Common myeloid progenitor, CD34-positive (primary cell): Measurements from ENCODE around the gene SRL.

Experiments used
- CTCF ChIA-PET: fragments of 350-600 bp; sonication (Branson Sonifier 250); formaldehyde crosslinking; loops from one replicate; lab custom pipeline; 2021; ENCODE audit warnings: antibody characterized with exemption; lab: Charles Lee
- POLR2A ChIA-PET: fragments of 350-600 bp; sonication (Branson Sonifier 250); formaldehyde crosslinking; loops from one replicate; lab custom pipeline; 2021; ENCODE audit warnings: antibody characterized with exemption; lab: Charles Lee
- DNase-seq, 3 donors: peaks; one replicate each; pipeline versions ENCODE4 v3.0.0 to v3.0.0-alpha.2; 2013
- H3K27ac ChIP-seq, 2 experiments: 1 replicate in 1 of 2; 2 replicates in 1 of 2; pipeline ENCODE4 v1.7.0; 2013; ENCODE audit warnings: inconsistent platforms in 2 of 2, low read length in 2 of 2, mild to moderate bottlenecking in 2 of 2, low read depth in 1 of 2, moderate library complexity in 1 of 2; ENCODE audit not compliant: severe bottlenecking in 2 of 2, insufficient read depth in 1 of 2, poor library complexity in 1 of 2
- H3K27me3 ChIP-seq, 5 experiments: replicated peaks in 2 of 5; 1 replicate in 3 of 5; 2 replicates in 2 of 5; pipeline versions ENCODE4 v1.6.1 to v1.7.0; 2013; ENCODE audit warnings: low read length in 4 of 5, mild to moderate bottlenecking in 2 of 5, moderate library complexity in 2 of 5, inconsistent platforms in 1 of 5; ENCODE audit not compliant: insufficient read depth in 5 of 5, control insufficient read depth in 4 of 5
- H3K36me3 ChIP-seq, 4 experiments: 1 replicate in 2 of 4; 2 replicates in 2 of 4; pipeline versions ENCODE4 v1.6.1 to v1.7.0; 2013; ENCODE audit warnings: low read length in 3 of 4, control low read depth in 1 of 4, mild to moderate bottlenecking in 1 of 4; ENCODE audit not compliant: control insufficient read depth in 4 of 4, insufficient read depth in 4 of 4
- H3K4me1 ChIP-seq, 4 experiments: 1 replicate in 3 of 4; 2 replicates in 1 of 4; pipeline versions ENCODE4 v1.6.1 to v1.7.1; 2013; ENCODE audit warnings: low read length in 3 of 4, mild to moderate bottlenecking in 3 of 4, control low read depth in 1 of 4, inconsistent platforms in 1 of 4, moderate library complexity in 1 of 4; ENCODE audit not compliant: control insufficient read depth in 4 of 4, insufficient read depth in 4 of 4; ENCODE audit errors: control extremely low read depth in 1 of 4
- H3K4me3 ChIP-seq, 7 experiments: 1 replicate in 4 of 7; 2 replicates in 3 of 7; pipeline versions ENCODE4 v1.5.1 to v1.7.0; 2013; ENCODE audit warnings: mild to moderate bottlenecking in 7 of 7, low read length in 6 of 7, moderate library complexity in 6 of 7, inconsistent platforms in 2 of 7, low read depth in 2 of 7, control low read depth in 1 of 7; ENCODE audit not compliant: insufficient read depth in 4 of 7, control insufficient read depth in 1 of 7; ENCODE audit errors: extremely low read depth in 1 of 7
- H3K9me3 ChIP-seq, 5 experiments: 1 replicate in 4 of 5; 2 replicates in 1 of 5; pipeline versions ENCODE4 v1.6.1 to v1.7.1; 2013; ENCODE audit warnings: low read length in 4 of 5, mild to moderate bottlenecking in 2 of 5, inconsistent platforms in 1 of 5, low read depth in 1 of 5, moderate library complexity in 1 of 5; ENCODE audit not compliant: control insufficient read depth in 4 of 5, insufficient read depth in 2 of 5; ENCODE audit errors: control extremely low read depth in 1 of 5
- WGBS: methylation state at CpG from one replicate; pipeline ENCODE4 v1.1.5; 2013; ENCODE audit not compliant: insufficient coverage; 5-methylcytosine and 5-hydroxymethylcytosine counted together

SRL gene

DNA sequence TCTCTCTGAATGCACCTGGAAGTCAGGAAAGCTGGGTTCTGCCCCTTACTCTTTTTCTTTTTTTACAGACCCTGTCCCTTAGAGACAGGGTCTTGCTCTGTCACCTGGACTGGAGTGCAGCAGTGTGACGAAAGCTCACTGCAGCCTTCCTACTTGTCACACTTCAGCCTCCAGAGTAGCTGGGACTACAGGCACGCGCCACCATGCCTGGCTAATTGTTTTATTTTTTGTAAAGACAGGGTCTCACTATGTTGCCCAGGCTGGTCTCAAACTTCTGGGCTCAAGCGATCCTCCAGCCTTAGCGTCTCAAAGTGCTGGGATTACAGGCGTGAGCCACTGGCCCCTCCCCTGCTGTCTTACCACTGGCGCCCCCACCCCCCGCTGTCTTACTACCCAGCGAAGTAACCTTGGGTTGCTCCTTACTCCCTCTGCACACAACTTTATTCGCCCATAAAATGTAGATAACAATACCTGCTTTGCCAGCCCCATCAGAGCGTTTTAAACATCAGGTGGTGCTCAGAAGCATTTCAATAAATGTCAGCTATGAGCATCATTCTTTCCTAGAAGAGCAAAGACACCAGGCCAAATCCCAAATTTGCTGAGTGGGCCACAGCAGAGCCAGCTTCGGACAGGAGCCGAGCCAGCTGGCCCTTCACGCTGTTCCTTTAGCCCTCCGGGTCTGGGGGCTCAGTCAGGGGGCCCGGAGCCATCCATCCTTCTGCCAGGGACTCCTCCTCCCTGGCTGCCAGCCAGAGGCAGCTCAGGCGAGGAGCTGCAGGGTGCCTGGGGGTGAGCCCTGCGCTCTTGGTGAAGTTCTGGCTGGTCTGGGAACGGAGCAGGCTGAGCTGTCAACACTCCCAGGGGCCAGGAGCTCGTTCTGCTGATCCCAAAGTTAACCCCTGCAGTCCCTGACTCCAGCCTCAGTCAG is 24.4 kb downstream of the SRL start:
- ChIA-PET POLR2A (interaction anchor here (0.6 kb wide), 1 partner anchor 13 kb away, joined by 3 read pairs; no protein-coding TSS in a partner anchor), CTCF (interaction anchor here (0.8 to 2.5 kb wide), 5 partner anchors 13 to 53 kb away, joined by 3 to 8 read pairs (median 5); no protein-coding TSS in a partner anchor)
- DNase-seq, result no peak
- H3K27ac ChIP-seq, result no peak overlapping the region
- no peaks in the 10 kb centered on the region for H3K9me3 ChIP-seq
- H3K4me1 ChIP-seq, result no peaks in the 10 kb centered on the region
- no peaks in the 10 kb centered on the region for H3K36me3 ChIP-seq
- H3K4me3 ChIP-seq, result no peak overlapping the region
- WGBS, result 89% methylated on average over 20 of the region's 20 CpGs
- H3K27me3 ChIP-seq, result peaks cover 0 to 3% (median 0%) of the 10 kb centered on the region in 5 experiments

DNA sequence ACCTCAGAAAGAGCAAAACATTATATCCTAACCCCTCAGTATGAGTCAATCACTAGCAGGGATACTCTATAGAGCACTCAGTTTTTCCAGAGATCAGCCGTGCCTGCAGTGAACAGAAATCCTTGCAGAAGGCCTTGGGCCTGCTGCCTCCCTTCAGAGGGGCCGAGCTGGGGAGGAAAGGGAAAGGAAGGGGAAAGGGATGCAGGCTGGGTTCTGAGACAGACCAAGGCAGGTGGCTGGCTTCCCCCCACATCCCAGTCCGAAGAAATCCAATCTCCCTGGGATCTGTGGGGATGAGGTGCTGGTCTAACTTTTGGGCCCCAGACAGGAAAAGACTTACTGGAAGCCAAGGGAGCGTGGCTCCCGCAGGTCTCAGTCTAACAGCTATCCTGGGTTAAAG is 25.3 kb downstream of the SRL start:
- WGBS, result 98% methylated on average over 4 of the region's 5 CpGs
- H3K4me1 ChIP-seq, result no peaks in the 10 kb centered on the region

DNA sequence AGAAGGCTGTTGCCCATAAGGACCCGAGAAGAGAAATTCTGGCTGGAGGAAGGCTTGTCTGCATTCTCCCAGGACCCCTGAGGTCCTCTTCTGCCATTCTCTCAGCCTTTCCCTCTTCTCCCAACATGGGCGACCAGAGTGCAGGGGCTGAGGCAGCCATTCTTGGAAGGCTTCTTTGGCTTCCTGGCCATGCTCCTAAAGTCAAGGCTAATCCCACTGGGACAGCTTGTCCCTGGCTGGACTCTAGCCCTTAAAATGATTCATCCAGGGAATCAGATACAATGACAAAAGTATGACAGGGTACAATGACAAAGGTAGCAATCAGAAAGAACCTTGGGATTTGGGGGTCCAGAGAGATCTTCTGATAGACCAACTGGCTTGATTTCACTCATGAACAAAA is 26.8 kb downstream of the SRL start:
- Histone ChIP-seq H3K4me1 (no peaks in the 10 kb centered on the region), H3K4me3 (no peak overlapping the region), H3K27ac (no peak overlapping the region), H3K9me3 (no peaks in the 10 kb centered on the region), H3K27me3 (peaks cover 0 to 3% (median 0%) of the 10 kb centered on the region in 5 experiments), H3K36me3 (no peaks in the 10 kb centered on the region)
- no peak for DNase-seq
- 100% methylated on average over 1 of the region's 2 CpGs for WGBS
- CTCF ChIA-PET, result no interaction called here
- POLR2A ChIA-PET, result no interaction called here

More for the DNA sequence above, 25.3 kb downstream of the SRL start:
- POLR2A ChIA-PET, result no interaction called here
- Histone ChIP-seq H3K27ac (no peak overlapping the region), H3K4me3 (no peak overlapping the region), H3K9me3 (no peaks in the 10 kb centered on the region), H3K36me3 (no peaks in the 10 kb centered on the region), H3K27me3 (peaks cover 0 to 3% (median 0%) of the 10 kb centered on the region in 5 experiments)
- CTCF ChIA-PET, result interaction anchor here (1.0 to 2.5 kb wide), 3 partner anchors 13 to 39 kb away, joined by 3 to 8 read pairs (median 3); no protein-coding TSS in a partner anchor
- DNase-seq, result no peak

DNA sequence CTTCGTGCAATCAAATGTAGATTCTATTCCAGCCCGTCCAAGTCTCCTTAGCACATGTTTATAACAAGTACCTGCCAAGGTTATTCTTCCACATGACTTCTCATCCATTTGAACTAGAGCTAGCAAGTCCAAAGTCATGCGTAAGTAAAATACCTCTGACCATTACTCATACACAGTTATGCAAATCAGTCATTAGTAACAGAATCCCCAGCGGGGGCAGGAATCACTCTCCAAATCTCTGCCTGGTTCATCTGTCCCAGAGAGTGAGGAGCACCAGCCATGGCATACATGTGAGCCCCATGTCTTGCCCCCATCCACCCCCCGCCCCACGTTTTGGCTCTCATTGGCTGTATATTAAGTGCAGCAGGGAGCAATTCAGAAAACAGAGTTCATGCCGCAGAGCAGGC is 27.7 kb downstream of the SRL start:
- CTCF ChIA-PET, result interaction anchor here (0.8 kb wide), 1 partner anchor 75 kb away, joined by 4 read pairs; no protein-coding TSS in a partner anchor
- H3K27ac ChIP-seq, result no peak overlapping the region

DNA sequence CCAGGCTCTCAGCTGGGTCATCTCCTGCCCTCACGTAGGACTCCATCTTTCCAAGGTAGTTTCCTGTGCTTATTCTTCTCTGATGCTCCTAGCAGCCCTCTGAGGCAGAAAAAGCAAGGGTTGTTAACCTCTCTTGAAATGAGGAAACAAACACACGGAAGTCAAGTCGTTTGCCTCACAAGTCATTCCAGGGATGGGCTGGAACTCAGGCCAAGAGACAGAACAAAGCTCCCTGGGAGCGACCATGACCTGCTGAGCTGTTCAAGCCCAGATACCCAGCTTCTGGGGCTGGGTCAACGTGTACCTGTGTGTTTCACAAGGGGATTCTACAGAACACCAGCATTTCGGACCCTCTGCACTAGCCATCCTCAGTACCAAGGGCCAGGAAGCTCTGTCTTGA is 28.1 kb downstream of the SRL start:
- 66% methylated on average over 5 of the region's 6 CpGs for WGBS
- POLR2A ChIA-PET, result no interaction called here
- no peak for DNase-seq
- no peak overlapping the region for H3K27ac ChIP-seq
- peaks cover 0 to 3% (median 0%) of the 10 kb centered on the region in 5 experiments for H3K27me3 ChIP-seq
- CTCF ChIA-PET, result interaction anchor here (0.8 kb wide), 1 partner anchor 75 kb away, joined by 4 read pairs; no protein-coding TSS in a partner anchor
- H3K9me3 ChIP-seq, result no peaks in the 10 kb centered on the region
- H3K4me3 ChIP-seq, result no peak overlapping the region
- no peaks in the 10 kb centered on the region for H3K36me3 ChIP-seq
- H3K4me1 ChIP-seq, result no peaks in the 10 kb centered on the region

More for the DNA sequence above, 27.7 kb downstream of the SRL start:
- H3K36me3 ChIP-seq, result no peaks in the 10 kb centered on the region
- 91% methylated on average over 7 of the region's 7 CpGs for WGBS
- no peaks in the 10 kb centered on the region for H3K9me3 ChIP-seq
- DNase-seq, result no peak
- POLR2A ChIA-PET, result no interaction called here
- no peaks in the 10 kb centered on the region for H3K4me1 ChIP-seq
- peaks cover 0 to 3% (median 0%) of the 10 kb centered on the region in 5 experiments for H3K27me3 ChIP-seq
- no peak overlapping the region for H3K4me3 ChIP-seq

DNA sequence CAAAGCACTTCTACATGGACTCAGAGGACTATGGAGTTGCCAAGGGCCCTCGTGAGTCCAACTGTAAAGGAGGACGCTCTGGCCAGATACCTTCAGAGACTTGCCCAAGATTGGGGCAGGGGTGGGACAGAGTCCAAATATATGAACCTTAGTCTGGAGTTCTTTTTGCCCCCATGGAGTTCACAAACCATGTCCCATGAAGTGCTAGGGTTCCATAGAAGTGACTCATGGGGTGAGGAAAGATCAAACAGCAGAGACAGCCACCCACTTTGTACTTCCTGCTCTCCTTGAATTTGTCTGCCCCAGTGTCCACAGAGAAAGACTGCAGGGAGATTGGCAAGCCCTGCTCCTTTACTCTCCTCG is 29.0 kb downstream of the SRL start:
- Histone ChIP-seq H3K4me3 (no peak overlapping the region), H3K27ac (no peak overlapping the region), H3K36me3 (no peaks in the 10 kb centered on the region), H3K27me3 (peaks cover 0 to 3% (median 0%) of the 10 kb centered on the region in 5 experiments), H3K4me1 (no peaks in the 10 kb centered on the region), H3K9me3 (no peaks in the 10 kb centered on the region)
- ChIA-PET CTCF (no interaction called here), POLR2A (no interaction called here)
- DNase-seq, result no peak
- WGBS, result 90% methylated on average over 2 of the region's 3 CpGs
